T-helper 2 cell treated with Interferon-gamma antibody and Interleukin-4, amounts not matched to agents 5 μg/mL and 100 μg/mL, for 36 hours (primary cell): ENCODE measurements around the gene SFMBT1.
A peak's percentile ranks its signal among the peaks of the same experiment; 100 is the strongest.

ENCODE experiments used
- DNase-seq: peaks from one replicate; pipeline ENCODE4 v3.0.0; 2021; ENCODE audit warnings: low spot score
- H3K27ac Mint-ChIP-seq: one replicate; pipeline ENCODE4 v1.8.0; 2021; ENCODE audit warnings: mild to moderate bottlenecking, mixed read lengths
- H3K27me3 Mint-ChIP-seq: one replicate; pipeline ENCODE4 v1.8.0; 2021; ENCODE audit warnings: low read depth, mixed read lengths
- H3K36me3 Mint-ChIP-seq: one replicate; pipeline ENCODE4 v1.8.0; 2021; ENCODE audit warnings: low read depth, mixed read lengths
- H3K4me1 Mint-ChIP-seq: one replicate; pipeline ENCODE4 v1.8.0; 2021; ENCODE audit warnings: low read depth, mixed read lengths
- H3K4me3 Mint-ChIP-seq: one replicate; pipeline ENCODE4 v1.8.0; 2022; ENCODE audit warnings: mild to moderate bottlenecking, moderate library complexity, mixed read lengths
- H3K9me3 Mint-ChIP-seq: one replicate; pipeline ENCODE4 v1.8.0; 2021; ENCODE audit warnings: mixed read lengths

SFMBT1 gene

GRCh38 chr3:53009826-53010539 lies 35.9 kb downstream of the SFMBT1 start:
- Mint-ChIP-seq H3K27ac (no peak overlapping the region), H3K36me3 (peaks cover 3% of the 10 kb centered on the region), H3K4me1 (peaks cover 10% of the 10 kb centered on the region), H3K4me3 (no peak overlapping the region), H3K27me3 (no peaks in the 10 kb centered on the region), H3K9me3 (no peaks in the 10 kb centered on the region)
- DNase-seq: no peak

GRCh38 chr3:53008932-53009331 lies 36.9 kb downstream of the SFMBT1 start:
- no peak overlapping the region for H3K27ac Mint-ChIP-seq
- H3K27me3 Mint-ChIP-seq: no peaks in the 10 kb centered on the region
- peaks cover 3% of the 10 kb centered on the region for H3K36me3 Mint-ChIP-seq
- H3K9me3 Mint-ChIP-seq: no peaks in the 10 kb centered on the region
- no peak overlapping the region for H3K4me3 Mint-ChIP-seq
- peaks cover 7% of the 10 kb centered on the region for H3K4me1 Mint-ChIP-seq
- no peak for DNase-seq

GRCh38 chr3:53005854-53006513 lies 39.9 kb downstream of the SFMBT1 start:
- no peak for DNase-seq
- no peak overlapping the region for H3K4me3 Mint-ChIP-seq
- peaks cover 5% of the 10 kb centered on the region for H3K4me1 Mint-ChIP-seq
- H3K27ac Mint-ChIP-seq: no peak overlapping the region
- peaks cover 1% of the 10 kb centered on the region for H3K36me3 Mint-ChIP-seq
- no peaks in the 10 kb centered on the region for H3K27me3 Mint-ChIP-seq
- no peaks in the 10 kb centered on the region for H3K9me3 Mint-ChIP-seq

DNA sequence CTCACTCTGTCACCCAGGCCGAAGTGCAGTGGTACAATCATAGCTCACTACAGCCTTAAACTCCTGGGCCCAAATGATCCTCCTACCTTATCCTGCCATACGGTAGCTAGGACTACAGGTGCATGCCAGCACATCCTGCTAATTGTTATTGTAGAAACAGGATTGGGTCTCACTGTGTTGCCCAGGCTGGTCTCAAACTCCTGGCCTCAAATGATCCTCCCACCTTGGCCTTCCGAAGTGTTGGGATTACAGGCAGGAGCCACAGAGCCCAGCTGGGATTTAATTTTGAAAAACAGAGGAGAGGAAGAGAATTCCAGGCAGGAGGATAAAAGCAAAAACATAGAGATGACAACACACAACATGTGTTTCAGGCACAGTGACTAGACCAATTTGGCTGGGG lies 40.5 kb downstream of the SFMBT1 start:
- no peak overlapping the region for H3K27ac Mint-ChIP-seq
- H3K27me3 Mint-ChIP-seq: no peaks in the 10 kb centered on the region
- no peaks in the 10 kb centered on the region for H3K9me3 Mint-ChIP-seq
- DNase-seq: no peak
- no peak overlapping the region for H3K4me3 Mint-ChIP-seq
- peaks cover 1% of the 10 kb centered on the region for H3K36me3 Mint-ChIP-seq
- H3K4me1 Mint-ChIP-seq: peaks cover 5% of the 10 kb centered on the region

- H3K36me3 Mint-ChIP-seq: peaks cover under 1% of the 10 kb centered on the region
- no peaks in the 10 kb centered on the region for H3K27me3 Mint-ChIP-seq
- no peak overlapping the region for H3K4me3 Mint-ChIP-seq
- no peaks in the 10 kb centered on the region for H3K4me1 Mint-ChIP-seq
- no peak for DNase-seq
- no peaks in the 10 kb centered on the region for H3K9me3 Mint-ChIP-seq
- no peak overlapping the region for H3K27ac Mint-ChIP-seq
Measured at GRCh38 chr3:53003320-53003719, 42.6 kb downstream of the SFMBT1 start.

- Mint-ChIP-seq H3K4me1 (no peaks in the 10 kb centered on the region), H3K27me3 (no peaks in the 10 kb centered on the region)
- no peak for DNase-seq
Measured at GRCh38 chr3:52998771-52999513, 46.9 kb downstream of the SFMBT1 start.

DNA sequence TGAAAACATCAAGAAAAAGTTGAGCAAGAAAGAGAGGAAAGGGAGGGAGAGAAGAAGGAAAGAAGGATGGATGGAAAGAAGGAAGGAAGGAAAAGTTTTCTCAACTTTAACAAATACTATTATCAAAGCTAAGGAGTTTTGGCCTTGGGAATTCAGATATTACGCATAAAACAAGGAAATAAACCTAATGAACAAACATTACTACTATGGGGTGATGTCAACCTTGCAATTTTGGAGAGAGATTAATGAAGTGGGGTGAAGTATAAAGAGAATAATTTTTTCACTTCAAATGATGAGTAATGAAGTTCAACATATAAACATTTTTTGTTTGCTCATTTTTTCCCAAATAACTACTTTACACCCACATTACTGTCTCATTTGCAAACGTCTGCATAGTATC lies 55.2 kb downstream of the SFMBT1 start:
- no peaks in the 10 kb centered on the region for H3K27me3 Mint-ChIP-seq
- H3K36me3 Mint-ChIP-seq: no peaks in the 10 kb centered on the region
- no peaks in the 10 kb centered on the region for H3K9me3 Mint-ChIP-seq
- no peak for DNase-seq
- H3K4me1 Mint-ChIP-seq: peaks cover 8% of the 10 kb centered on the region
- H3K27ac Mint-ChIP-seq: no peak overlapping the region
- H3K4me3 Mint-ChIP-seq: no peak overlapping the region

More at GRCh38 chr3:52998771-52999513, 46.9 kb downstream of the SFMBT1 start:
- Mint-ChIP-seq H3K9me3 (no peaks in the 10 kb centered on the region), H3K36me3 (peaks cover 3% of the 10 kb centered on the region), H3K4me3 (no peak overlapping the region), H3K27ac (no peak overlapping the region)

DNA sequence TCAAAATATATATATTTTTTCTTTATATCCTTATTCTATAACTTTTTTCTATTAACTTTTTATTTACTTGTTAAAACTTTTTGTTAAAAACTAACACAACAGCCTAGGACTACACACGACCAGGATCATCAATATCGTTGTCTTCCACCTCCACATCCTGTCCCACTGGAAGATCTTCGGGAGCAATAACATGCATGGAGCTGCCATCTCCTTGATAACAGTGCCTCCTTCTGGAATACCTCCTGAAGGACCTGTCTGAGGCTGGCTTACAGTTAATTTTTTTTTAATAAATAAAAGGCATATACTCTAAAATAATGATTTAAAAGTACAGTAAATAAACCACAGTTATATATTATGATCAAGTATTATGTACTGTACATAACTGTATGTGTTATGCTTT lies 58.9 kb downstream of the SFMBT1 start:
- Mint-ChIP-seq H3K9me3 (no peaks in the 10 kb centered on the region), H3K4me1 (peaks cover 30% of the 10 kb centered on the region), H3K36me3 (peaks cover 4% of the 10 kb centered on the region), H3K27ac (no peak overlapping the region), H3K4me3 (no peak overlapping the region), H3K27me3 (no peaks in the 10 kb centered on the region)
- no peak for DNase-seq

GRCh38 chr3:52986049-52986448 lies 59.8 kb downstream of the SFMBT1 start:
- Mint-ChIP-seq H3K9me3 (no peaks in the 10 kb centered on the region), H3K4me3 (no peak overlapping the region), H3K4me1 (peaks cover 30% of the 10 kb centered on the region), H3K27ac (no peak overlapping the region), H3K36me3 (peaks cover 5% of the 10 kb centered on the region), H3K27me3 (no peaks in the 10 kb centered on the region)
- no peak for DNase-seq

GRCh38 chr3:52983828-52984227 lies 62.0 kb downstream of the SFMBT1 start:
- H3K9me3 Mint-ChIP-seq: no peaks in the 10 kb centered on the region
- H3K4me1 Mint-ChIP-seq: peaks cover 23% of the 10 kb centered on the region
- peaks cover 7% of the 10 kb centered on the region for H3K36me3 Mint-ChIP-seq
- DNase-seq: no peak
- peak overlapping the region; percentile 62 for H3K4me3 Mint-ChIP-seq
- H3K27me3 Mint-ChIP-seq: no peaks in the 10 kb centered on the region
- H3K27ac Mint-ChIP-seq: peak overlapping the region; percentile 66

DNA sequence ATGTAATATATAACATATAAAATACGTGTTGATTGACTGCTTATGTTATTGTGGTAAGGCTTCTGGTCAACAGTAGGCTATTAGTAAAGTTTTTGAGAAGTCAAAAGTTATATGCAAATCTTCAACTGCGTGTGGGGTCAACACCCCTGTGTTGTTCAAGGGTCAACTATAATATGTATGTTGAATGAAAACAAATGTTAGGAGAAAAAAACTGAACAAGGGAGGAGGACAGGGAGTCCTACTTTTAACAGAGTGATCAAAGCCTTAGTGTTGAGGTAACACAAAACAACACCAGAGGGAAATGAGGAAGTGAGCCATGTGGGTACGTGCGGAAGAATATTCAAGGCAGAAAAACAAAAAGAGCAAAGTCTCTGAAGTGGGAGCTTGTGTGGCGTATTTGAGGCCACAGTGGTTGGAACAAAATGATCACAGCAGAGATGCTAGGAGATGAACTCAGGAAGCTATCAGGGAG lies 62.5 kb downstream of the SFMBT1 start:
- Mint-ChIP-seq H3K4me3 (peak overlapping the region; percentile 62), H3K4me1 (peaks cover 23% of the 10 kb centered on the region), H3K27ac (peak overlapping the region; percentile 66), H3K27me3 (no peaks in the 10 kb centered on the region), H3K9me3 (no peaks in the 10 kb centered on the region), H3K36me3 (peaks cover 7% of the 10 kb centered on the region)
- peak; percentile 79 for DNase-seq

DNA sequence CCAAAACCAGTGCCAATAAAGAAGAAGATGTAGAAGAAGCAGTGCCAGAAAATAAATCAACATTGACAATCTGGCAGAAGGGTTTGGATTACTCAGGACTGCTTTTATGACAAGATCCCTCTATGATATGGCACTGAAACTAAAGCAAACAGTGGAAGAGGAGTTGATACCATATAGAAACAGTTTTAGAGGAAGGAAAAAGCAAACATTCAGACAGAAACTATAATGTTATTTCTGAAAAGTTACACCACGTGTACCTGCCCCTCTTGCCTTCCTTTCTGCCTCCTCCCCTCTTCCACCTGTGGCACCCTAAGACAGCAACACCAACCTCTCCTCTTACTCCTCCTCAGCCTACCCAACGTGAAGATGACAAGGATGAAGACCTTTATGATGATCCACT lies 63.0 kb downstream of the SFMBT1 start:
- Mint-ChIP-seq H3K36me3 (peaks cover 8% of the 10 kb centered on the region), H3K4me1 (peaks cover 25% of the 10 kb centered on the region), H3K27ac (peak overlapping the region; percentile 64), H3K9me3 (no peaks in the 10 kb centered on the region), H3K4me3 (peak overlapping the region; percentile 23), H3K27me3 (no peaks in the 10 kb centered on the region)
- peak; percentile 19 for DNase-seq

DNA sequence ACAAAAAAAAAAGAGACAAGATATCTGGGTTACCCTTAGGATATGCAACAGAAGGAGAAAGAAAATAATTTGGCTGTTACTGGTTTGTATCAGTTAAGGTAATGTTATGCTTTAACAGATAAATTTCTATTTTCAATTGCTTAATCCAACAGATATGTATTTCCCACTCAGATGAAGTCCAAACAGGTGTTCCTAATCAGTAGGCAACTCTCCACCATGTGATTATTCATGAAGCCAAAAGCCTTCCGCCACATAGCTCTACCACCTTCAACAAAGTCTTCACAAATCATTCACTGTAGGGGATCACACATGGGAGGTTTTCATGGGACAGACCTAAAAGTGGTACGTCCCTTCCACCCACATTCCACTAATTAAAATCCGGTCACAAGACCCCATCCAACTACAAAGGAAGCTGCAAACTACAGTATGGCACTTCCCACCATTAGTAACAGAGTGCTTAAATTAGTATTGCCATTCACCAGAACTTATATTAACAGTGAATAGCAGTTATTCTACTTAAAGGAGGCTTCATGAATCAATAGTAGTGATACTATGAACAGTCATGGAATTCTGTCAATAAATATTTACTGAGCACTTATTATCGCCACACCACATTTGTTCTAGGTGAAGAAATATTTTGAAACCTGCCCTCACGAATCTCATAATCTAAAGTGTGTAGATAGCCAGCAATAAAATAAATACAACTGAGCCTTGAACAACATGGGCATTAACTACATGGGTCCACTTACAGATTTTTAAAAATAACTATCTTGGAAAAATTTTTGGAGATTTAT lies 66.5 kb downstream of the SFMBT1 start:
- Mint-ChIP-seq H3K36me3 (peaks cover 8% of the 10 kb centered on the region), H3K4me1 (peaks cover 23% of the 10 kb centered on the region), H3K27me3 (no peaks in the 10 kb centered on the region), H3K27ac (no peak overlapping the region), H3K4me3 (no peak overlapping the region), H3K9me3 (no peaks in the 10 kb centered on the region)
- DNase-seq: no peak
